ENCODE data around the gene CDH13.

Gene CDH13

DNA sequence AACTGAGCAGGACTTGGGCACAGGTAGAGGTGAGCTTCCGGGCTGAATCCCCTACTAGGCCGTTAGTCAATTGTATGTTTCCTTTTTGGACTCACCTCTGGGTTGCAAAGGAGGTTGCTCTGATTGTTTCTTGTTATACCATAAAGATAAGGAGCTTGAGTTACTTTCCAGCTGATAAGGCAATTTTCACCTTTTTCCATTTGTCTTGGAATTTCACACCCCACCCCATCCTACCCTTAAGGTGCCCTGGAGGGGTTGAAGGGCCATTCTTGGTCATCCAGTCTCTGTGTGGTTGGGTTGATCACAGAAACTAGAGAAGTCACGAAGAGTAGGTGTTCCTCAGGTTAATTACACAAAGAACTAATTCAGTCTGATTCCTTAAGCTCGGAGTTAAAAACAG, 162.2 kb downstream of the CDH13 start:
- no peak for DNase-seq (ENCODE audit: low read depth)

DNA sequence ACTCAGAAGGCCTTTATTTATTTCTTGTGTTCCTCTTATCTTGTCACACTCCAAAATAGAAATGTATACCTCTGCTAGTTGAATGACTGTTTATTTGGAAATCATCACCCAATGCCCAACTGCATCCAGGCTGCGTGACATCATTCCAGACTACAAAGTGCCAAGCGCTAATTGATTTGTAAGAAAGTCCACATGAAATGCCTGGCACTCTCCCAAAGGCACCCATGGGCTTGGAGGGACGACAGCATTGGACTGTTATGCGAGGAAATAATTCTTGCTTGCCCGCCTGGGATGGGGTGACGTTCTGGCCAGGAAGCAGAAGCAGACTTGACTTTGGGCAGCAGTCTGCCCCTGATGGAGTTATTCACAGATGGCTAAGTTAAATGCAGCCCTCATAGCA, 165.9 kb downstream of the CDH13 start:
- no peak for DNase-seq (ENCODE audit: low read depth)

DNA sequence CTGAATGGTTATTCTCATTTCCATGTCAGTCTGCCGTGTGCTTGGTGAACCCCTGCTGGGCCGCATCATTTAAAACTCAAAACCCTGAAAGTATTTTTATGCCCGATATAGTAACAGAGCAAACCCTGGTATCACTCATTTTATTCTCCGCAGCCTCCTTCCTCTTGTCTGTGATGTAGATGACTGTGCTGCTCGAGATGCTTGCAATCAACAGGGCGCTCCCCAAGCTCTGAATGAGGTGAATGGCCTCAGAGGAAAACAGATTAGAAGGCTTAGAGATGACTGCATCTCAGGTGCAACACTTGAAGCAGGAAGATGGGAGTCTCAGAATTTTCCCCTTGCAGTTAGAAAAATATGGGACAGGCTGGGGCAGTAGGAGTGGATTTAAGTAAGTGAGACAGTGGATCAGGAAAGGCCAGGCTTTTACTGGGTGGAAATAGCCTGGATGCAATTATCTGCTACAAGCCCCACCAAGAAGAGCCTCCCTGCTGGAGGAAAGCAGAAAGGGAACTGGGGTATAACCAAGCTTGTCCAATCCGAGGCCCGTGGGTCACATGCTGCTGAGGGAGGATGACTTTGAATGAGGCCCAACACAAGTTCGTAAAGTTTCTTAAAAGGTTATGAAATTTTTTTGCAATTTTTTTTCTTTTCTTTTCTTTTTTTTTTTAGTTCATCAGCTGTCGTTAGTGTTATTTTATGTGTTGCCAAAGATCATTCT, 166.9 kb downstream of the CDH13 start:
- no peak for DNase-seq (ENCODE audit: low read depth)

DNA sequence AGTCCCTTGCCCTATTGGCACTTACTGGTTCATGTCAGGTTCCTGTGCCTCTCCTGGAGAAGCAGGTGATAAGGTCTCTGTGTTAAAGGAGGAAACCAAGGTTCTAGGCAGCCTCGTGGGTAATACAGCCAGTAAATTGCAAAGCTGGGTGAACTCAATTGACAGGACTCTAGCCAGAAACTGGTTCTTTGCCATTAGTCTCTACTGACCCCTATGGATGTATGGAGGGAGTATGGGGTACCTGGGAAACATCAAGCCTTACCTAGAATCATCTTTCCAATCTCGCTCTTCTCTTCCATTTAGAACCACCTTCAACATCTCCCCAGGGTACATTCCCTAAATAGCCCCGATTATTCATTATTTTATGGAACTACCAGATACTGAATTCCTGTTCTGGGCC, 169.3 kb downstream of the CDH13 start:
- no peak for DNase-seq (ENCODE audit: low read depth)

DNA sequence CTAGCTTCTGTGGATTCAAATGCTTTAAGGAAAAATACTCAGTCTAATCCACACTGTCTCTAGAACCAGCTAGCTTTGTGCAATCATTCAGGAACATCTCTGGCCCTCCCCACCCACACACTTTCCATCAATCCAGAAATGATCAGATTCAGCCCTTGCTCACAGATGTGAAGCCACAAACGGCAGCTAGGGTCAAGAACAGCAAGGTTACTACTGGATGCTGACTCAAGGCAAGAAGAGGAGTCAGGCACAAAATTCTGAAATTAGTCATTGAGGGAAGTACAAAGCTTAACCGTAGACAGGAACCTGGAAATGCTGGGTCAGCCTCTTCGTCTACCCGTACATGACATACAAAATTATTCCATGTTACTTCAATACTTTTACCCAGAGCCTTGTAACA, 174.6 kb downstream of the CDH13 start:
- DNase-seq (ENCODE audit: low read depth), result no peak

DNA sequence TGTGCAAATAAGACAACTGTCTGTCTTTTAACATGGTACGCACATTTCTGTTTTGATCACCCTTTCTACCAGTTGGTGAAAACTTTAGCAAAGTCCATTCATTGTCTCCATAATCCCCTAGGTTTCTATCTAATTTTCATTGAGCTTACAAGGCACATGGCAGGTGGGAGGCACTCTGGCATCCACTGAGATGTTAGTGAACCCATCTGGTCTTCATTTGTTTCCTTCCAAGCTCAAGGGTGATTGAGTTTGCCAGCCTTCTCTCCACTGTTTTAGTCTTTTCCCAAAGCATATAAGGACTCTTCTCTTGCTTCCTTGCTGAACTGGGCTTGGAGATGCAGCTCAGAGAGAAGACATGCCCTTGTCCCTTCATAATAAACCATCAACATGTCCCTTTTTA, 179.1 kb downstream of the CDH13 start:
- no peak for DNase-seq (ENCODE audit: low read depth)

DNA sequence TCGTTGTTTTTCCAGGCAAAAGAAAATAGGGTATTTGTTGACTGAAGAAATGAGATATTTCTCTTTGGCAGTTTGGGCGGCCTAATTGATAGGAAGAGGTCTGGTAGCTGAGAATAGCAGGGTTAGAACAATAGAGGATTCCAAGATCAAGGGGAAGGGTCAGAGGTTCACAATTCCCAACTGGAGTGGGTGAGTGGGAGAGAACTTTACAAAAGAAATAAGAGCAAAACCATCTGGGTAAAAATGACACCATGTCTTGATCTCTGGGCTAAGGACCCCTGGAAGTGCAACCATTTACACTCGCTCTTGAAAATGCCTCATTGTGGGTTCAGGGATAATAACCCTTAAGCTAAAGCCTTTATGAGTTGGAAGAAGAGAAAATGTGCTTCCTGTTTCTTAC, 180.5 kb downstream of the CDH13 start:
- no peak for DNase-seq (ENCODE audit: low read depth)

DNA sequence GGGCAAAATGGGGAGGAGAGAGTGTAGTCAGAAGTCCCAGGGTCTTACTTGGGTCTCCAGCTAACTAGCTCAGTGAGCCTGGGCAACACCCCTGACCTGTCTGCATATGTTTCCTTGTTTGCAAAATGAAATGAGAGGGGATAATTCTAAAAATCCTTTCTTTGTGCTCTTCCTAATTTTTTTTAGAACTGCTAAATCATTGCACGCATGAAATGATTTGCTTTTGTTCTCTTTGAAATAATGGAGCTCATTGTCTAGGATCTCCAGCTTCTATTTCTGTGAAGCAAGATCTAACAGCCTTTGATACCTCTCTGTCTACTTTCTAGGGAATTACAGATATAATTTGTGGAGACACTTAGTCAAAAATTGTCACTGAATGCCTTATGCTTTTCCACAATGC, 181.3 kb downstream of the CDH13 start:
- DNase-seq (ENCODE audit: low read depth), result no peak

DNA sequence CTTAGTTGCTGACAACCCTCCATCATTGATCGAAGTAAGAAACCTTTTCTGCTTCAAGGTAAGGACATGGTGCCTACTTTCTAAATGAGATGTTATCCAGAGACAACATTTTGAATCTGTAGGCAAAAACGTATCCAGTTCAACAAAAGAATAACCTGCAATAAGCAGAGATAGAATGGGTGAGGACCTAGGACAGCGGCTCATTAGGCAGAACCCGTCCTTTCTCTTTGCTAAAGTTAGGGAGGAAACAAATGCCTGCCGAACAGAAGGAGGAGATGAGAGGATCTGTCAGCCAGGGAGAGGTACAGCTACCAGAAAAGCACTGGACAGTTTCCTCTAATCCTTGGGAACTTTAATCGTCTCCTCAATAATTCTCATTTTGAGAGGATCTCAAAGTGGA, 183.3 kb downstream of the CDH13 start:
- no peak for DNase-seq (ENCODE audit: low read depth)

DNA sequence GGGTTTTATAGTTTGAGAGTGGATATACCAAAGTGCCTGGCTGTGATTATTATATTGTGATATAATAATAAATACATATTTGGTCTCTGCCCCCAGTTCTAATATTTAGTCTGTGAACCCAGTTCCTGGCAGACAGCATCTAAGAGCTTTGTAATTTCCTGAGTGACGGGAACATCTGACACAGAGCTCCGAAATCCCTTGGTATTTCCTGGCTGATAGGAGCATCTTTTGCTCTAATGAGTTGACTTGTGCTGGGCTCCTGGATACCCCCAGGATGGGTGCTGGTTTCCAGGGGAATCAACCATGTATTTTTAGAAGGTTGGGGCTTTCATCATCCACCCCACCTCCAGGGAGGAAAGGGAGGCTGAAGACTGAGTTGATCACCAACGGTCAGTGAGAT, 187.3 kb downstream of the CDH13 start:
- DNase-seq (ENCODE audit: low read depth), result no peak

DNA sequence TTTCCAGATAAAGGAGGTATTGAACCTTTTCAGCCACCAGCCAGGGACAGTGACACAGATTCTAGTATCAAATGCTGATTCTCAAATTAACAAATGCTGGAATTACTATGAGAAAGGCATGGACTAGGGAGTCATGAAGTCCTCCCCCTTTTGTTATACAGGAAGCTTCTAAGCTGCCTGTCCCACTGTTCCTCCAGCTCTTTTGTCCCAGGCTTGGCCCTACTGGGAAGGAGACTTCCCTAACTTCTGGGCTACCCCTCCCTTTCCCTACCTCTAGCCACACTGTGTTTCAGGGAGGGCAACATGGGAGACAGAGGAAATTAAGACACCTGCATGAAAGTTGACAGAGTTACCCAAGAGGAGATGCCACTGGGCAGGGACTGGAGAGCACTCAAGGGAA, 192.5 kb downstream of the CDH13 start:
- no peak for DNase-seq (ENCODE audit: low read depth)

DNA sequence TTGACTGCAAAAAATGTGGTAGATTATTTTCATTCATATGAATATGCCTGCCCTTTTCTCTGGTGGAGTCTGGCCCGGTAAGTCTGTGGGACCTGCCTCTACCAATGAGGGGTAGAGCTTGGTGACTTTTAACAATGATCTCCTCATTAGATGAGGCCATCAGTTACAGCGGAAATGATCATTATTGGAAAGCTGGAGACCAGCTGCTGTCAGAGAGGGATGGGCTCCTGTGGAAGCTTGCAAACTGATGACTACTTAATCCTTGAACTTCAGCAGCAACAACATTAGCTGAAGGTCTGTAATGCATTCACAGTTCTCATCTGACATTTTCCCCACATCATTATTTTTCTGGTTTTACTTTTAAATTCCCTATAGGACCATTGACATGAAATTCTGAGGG, 194.1 kb downstream of the CDH13 start:
- no peak for DNase-seq (ENCODE audit: low read depth)

DNA sequence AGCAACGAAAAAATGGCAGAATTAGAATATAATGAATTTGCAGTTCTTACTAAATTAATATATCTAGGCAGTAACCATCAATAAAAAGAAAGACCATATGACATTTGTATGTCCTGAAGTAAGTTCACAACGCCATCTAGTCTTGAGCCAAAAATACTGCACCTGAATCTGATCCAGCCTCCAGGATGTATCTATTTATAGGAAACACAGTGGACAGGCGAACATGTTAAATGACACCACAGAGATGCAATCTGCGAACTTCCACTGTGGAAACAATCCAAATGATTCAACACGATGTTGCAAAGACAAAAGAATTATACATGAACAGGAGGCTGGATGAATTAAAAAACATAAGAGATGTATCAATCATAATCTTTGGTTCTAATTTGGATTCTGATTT, 197.6 kb downstream of the CDH13 start:
- DNase-seq (ENCODE audit: low read depth), result no peak

DNA sequence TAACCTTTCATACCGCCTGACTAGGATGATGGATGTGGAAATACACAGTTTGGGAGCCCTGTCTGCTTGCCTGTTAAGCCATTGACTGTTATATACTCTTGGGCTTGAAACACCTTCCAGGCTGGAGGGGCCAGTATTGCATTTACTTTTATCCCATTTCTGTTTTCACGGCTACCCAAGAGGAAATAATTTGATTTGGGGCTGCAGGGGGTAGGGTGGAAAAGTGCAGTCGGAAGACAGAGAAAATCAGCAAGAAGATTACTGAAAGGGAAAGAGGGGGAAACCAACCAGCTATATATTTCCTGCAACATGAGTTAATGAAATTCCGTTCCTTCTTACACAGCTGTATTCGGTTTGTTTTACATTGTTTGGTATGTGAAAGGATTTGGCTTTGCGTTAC, 202.5 kb downstream of the CDH13 start:
- no peak for DNase-seq (ENCODE audit: low read depth)

DNA sequence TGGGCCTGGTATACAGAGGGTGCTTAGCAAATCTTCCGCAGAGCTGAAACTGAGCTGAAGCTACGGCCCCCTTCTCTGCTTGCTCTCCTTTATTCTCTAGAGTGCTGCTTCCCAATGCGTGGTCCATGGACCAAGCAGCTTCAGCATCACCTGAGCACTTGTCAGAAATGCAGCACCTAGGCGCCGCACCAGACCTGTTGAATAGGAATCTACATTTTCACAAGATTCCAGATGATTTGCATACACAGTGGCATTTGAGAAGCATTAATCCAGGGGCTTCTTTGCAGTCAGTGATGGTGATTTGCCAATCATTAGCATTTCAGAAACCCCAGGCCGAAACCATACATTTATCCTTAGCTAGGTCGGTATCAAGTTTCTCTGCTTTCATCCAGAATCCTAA, 204.2 kb downstream of the CDH13 start:
- no peak for DNase-seq (ENCODE audit: low read depth)

DNA sequence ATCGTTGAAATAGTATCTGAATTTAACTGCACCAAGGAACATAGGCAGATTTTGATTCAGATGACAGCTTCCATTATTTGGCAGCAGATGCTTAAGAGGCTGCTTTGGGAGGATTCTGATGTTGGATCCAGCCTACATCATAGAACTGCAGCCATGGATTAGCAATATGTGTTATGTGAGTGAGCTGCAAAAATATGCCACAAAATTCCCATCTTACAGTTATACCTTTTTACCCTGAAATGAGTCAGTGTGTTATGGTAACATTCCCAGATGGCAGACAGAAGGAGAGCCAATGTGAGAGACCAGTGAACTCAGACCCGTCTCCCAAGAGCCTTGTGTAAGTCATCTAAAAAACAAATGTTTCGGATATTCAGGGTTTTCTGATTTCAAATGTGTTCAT, 206.1 kb downstream of the CDH13 start:
- no peak for DNase-seq (ENCODE audit: low read depth)

DNA sequence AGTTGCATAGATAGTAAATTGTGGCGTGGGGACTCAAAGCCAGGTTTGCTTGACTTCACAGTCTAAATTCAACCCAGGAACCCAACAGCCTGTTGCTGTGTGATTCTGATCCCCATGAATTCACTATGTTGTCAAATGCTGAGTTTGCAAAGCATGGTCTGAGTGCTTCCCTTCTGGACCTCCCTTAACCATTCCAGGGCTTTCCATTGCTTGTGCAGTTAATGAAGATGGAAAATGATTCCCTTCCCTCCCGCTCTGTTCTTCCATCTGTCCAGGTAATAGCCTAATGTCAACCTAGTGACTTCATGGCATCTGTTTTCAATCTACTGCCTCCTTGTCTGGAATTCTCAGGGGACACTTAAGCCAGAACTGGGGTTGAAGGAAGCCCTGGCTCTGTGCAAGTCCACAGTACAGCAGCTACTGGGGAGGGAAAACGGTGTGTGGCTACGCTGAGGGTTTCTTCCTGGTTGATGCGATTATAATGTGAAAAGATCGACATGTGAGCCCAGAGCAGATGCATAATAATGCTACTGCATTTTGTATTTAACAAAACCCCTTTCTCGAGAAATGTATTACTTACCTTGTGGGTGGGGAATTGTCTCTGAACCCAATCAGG, 206.7 kb downstream of the CDH13 start:
- DNase-seq (ENCODE audit: low read depth), result no peak

DNA sequence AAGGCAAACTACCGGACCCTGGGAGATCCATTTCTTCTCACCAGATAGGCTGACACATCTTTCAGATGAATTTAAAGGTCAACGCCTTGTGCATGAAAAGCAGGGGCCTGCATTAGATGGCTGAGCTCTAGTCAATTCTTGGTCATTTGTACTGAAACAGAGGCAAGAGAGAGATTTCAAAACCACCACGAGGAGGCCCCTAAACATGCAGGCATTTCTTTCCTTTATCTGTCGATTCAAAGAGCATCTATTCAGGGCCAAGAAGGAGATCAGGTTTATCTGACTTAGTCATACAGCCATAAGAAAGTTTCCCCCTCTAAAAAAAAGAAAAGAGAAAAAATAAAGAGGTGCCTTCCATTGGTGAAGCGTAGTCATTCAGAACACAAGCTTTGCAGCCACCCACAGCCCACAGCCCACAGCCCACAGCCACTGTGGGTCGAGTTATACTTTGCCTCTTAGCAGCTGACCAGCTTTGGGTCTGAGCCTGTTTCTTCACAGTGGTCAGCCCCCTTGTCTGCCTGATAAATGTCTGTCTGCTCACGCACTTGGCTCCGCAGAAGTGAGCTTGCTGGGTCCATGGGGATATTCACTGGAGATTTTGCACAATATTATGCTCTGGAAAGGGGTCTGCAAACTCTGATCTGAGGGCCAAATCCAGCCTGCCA, 207.5 kb downstream of the CDH13 start:
- no peak for DNase-seq (ENCODE audit: low read depth)

DNA sequence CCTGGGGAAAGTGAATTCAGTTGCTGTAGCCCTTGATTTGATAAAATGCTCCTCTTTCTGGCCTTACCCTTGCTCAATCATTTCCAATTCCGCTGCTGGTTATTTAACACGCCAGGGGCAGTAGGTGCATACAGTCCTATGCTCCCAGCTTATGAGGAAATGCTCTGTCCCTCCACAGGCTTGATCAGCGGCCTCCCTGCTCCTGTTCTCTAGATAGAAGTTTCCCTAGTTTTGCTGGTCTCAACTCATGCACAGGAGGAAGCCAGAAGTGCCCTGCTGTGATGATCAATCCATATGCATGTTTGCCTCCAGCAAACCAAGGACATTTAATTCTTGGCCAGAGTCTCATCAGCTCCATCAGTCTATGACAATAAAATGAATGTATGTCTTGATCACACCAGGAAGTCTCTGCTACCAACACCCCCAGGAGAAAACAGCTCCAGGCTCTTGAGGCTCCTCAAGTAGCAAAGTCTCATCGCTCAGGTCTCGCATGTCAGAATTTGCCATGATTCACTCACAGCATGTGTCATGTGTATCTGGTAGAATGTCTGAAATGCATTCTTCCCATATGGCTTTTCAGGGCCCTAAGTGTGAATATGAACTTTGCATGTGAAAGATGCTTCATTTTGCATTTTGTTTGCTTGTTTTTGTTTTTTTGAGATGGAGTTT, 208.9 kb downstream of the CDH13 start:
- DNase-seq (ENCODE audit: low read depth), result no peak

DNA sequence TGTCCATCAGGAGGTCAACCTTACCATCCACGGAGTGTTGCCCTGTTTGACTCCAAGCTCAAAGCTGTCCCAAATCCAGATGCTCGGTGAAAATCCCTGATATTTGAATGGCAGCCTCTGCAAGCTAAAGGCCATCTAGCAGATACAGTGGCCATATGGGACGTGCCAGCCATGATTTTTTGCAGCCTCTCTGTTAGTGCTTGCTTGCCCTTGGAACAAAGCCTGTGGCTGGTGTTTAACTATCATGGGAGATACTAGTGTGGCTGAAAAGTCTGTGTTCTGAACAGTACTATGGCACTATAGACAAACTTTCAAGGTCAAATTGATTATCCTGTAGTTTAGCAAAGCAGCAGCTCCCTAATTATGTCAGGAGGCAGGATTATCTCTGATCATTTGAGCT, 214.3 kb downstream of the CDH13 start:
- no peak for DNase-seq (ENCODE audit: low read depth)

DNA sequence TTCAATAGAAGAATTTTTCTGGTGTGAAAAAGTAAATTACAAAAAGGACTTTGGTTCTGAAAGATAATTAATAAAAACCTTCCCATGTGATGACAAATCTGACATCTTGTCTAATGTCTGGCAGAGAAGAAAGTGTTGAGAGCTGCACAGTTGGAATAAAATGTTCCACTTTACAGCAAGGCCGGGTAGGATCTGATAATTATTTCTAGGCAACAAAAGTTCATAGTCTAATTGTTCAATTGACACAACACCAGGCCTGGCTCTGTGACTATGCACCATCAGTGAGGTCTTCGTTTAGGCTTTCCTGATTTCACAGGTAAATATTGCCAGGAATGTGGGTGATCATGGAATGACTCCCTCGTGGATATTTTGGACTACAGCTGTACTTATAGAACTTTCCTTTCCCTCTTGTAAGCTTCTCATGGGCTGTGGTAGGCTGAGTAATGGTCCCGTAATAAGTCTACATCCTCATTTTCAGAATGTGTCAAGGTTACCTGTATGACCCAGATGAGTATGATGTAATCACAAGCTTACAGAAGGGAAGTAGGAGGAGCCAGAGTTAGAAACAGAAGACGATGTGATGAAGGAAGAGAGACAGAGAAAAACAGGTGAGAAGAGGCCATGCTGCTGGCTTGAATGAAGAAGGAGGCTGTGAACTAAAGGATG, 217.0 kb downstream of the CDH13 start:
- DNase-seq (ENCODE audit: low read depth), result no peak

DNA sequence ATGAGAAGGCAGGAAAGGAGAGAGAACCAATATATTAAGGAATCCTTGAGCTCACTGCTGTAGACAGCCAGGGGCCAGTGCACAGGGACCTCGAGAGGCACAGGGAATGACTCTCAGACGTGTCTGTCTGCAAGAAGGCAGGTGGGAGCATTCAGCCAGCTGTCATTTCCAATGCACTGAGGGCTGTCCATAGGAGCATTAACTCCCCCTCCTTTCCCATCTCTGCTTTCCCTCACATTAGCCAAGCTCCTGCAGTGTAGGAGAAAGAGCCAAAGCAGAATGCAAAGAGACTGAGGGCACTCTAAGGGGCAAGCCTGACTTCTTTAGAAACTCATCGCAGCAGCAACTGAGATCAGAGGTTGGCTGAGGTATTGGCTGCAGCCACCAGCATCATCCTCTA, 218.3 kb downstream of the CDH13 start:
- DNase-seq (ENCODE audit: low read depth), result no peak

DNA sequence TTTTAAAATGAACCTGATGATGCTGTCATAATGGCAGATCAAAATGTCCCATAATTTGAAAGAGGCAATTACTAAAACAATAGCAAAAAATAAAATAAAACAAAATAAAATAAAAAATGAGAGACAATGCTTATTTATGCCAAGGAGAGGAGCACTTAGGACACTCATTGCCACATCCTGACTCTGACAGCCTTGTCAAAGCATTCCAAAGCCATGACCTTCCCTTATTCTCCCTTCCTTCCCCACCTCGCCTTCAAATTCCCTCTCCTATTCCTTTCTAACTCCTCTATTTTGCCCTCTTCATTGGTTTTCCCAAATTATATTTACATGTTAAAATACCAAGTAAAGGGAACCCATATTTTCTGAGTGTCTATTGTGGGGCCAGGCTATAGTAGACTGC, 220.0 kb downstream of the CDH13 start:
- DNase-seq (ENCODE audit: low read depth), result no peak

Measured in activated gamma-delta T cell treated with anti-CD3 and anti-CD28 coated beads, Interleukin-2, amount 50 U/mL, for 16 hours (primary cell).